ENCODE measurements around the gene DYRK3.

DNA sequence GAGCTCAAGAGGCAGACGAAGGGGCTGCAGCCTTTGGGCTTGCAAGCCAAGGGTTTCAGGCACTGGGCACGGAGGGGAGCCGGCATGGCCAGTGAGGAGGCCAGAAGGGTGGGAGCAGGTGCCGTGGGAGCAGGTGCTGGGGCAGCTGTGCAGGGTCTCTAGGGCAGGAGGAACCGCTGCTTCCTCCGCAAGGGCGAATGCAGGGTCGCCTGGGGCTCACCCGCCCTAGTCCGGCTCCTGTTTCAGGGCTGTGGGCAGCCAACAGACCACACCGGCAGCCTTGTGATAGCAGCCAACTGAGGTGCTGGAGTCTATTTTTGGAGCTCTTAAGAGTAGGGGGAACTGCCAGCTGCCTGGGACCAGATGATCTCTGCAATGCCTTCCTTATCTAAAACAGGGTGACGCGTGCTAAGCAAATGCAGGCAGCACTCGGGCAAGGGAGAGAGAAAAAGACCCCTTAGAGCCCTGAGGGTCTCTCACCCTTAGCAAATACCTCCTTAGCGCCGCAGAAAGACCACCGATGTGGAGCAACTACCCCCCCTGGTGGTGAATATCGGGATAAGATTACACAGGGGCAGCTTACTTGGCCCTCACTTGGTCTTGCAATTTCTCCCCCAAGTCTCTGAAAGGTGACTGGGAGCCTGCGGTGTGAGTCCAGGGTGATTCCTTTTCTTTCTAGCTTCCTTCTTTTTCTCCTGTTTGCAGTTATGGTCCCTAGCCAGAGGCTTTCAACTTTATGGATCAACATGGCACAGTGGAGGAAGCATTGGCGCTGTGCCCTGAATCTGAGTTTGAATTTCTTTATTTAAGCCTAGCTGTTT, 28.7 kb downstream of the DYRK3 start:
- TF ChIP-seq, protein P1, sequence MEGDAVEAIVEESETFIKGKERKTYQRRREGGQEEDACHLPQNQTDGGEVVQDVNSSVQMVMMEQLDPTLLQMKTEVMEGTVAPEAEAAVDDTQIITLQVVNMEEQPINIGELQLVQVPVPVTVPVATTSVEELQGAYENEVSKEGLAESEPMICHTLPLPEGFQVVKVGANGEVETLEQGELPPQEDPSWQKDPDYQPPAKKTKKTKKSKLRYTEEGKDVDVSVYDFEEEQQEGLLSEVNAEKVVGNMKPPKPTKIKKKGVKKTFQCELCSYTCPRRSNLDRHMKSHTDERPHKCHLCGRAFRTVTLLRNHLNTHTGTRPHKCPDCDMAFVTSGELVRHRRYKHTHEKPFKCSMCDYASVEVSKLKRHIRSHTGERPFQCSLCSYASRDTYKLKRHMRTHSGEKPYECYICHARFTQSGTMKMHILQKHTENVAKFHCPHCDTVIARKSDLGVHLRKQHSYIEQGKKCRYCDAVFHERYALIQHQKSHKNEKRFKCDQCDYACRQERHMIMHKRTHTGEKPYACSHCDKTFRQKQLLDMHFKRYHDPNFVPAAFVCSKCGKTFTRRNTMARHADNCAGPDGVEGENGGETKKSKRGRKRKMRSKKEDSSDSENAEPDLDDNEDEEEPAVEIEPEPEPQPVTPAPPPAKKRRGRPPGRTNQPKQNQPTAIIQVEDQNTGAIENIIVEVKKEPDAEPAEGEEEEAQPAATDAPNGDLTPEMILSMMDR (IDR thresholded peaks at IDR 0.05 in 4 of 5, conservative IDR thresholded peaks at IDR 0.05 in 1 of 5) = peak; percentile 90 to 97 (median 94)
- TF ChIP-seq POLR2A (IDR thresholded peaks at IDR 0.05) = peak in 1 of 2 donors; percentile 29
